SH-SY5Y (cell line): ENCODE data around the gene A1BG.

Experiments
- GATA2 ChIP-seq: IDR thresholded peaks from 2 replicates; pipeline ENCODE4 v1.6.1; 2011; ENCODE audit warnings: mild to moderate bottlenecking, low read depth, low read length
- GATA3 ChIP-seq: IDR thresholded peaks from 2 replicates; pipeline ENCODE4 v1.6.1; 2011; ENCODE audit warnings: low read depth, mild to moderate bottlenecking, low read length, moderate library complexity

DNA sequence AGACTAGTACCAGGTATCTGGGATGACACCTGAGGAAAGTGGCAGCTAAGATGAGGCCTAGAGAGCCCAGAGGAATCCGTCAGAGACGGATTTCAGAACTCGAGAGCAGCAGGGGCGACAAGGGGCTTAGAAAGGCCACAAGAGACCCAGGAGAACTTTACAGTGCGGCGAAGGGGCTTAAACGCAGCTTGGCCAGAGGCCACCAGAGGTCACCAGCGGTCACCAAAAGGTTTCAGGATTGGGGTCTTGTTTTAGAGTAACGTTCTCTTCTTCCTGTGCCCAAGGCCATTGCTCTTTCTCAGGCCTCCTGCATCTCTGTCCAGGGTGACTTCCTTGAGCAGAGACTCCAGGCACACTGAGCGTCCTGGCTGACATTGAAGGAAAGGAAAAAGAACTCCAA, 24.3 kb downstream of the A1BG start:
- TF ChIP-seq GATA2 (no peak), GATA3 (no peak)
